CD4-positive, alpha-beta T cell (primary cell): Measurements from ENCODE around the gene ST3GAL5. TPM values are rescaled to one million over a fixed set of nuclear protein-coding genes. Genes with fewer than 3 reads are reported as not detected.

Experiments used
- ATAC-seq: fragments of 200-7000 bp; cut with Tn5 transposase; one replicate; pipeline ENCODE4 v1.10.0; 2022; ENCODE audit warnings: mild to moderate bottlenecking; ENCODE audit not compliant: poor library complexity
- CTCF ChIA-PET: fragments of 350-600 bp; sonication (Branson Sonifier 250); formaldehyde crosslinking; loops from one replicate; lab custom pipeline; 2021; ENCODE audit warnings: antibody characterized with exemption, inconsistent platforms; lab: Charles Lee
- POLR2A ChIA-PET: fragments of 350-600 bp; sonication (Branson Sonifier 250); formaldehyde crosslinking; loops from one replicate; lab custom pipeline; 2021; ENCODE audit warnings: antibody characterized with exemption, inconsistent platforms; lab: Charles Lee
- DNase-seq, 14 experiments: peaks; one replicate each; pipeline ENCODE4 v3.0.0-alpha.2; 2013 to 2020; ENCODE audit warnings: mixed read lengths in 2 of 14
- H3K27ac ChIP-seq, 2 donors: one replicate each; pipeline versions ENCODE4 v1.5.1 to v1.7.0; 2013; ENCODE audit warnings: low read length in 2 of 2, low read depth in 1 of 2, mild to moderate bottlenecking in 1 of 2
- H3K27me3 ChIP-seq, 2 experiments: 1 replicate in 1 of 2; 2 replicates in 1 of 2; pipeline versions ENCODE4 v1.6.1 to v1.7.0; 2013; ENCODE audit warnings: low read length in 2 of 2, control low read depth in 1 of 2, mild to moderate bottlenecking in 1 of 2, moderate library complexity in 1 of 2; ENCODE audit not compliant: insufficient read depth in 2 of 2, control insufficient read depth in 1 of 2
- H3K36me3 ChIP-seq: one replicate; pipeline ENCODE4 v1.6.1; 2013; ENCODE audit warnings: low read length, control low read depth; ENCODE audit not compliant: insufficient read depth
- H3K4me1 ChIP-seq: one replicate; pipeline ENCODE4 v1.6.1; 2013; ENCODE audit warnings: low read length, control low read depth; ENCODE audit not compliant: insufficient read depth
- H3K4me3 ChIP-seq: one replicate; pipeline ENCODE4 v1.5.1; 2013; ENCODE audit warnings: mild to moderate bottlenecking, low read length, moderate library complexity
- H3K9me3 ChIP-seq, 2 experiments: 1 replicate in 1 of 2; 2 replicates in 1 of 2; pipeline versions ENCODE4 v1.6.1 to v1.7.0; 2013; ENCODE audit warnings: low read length in 2 of 2, mild to moderate bottlenecking in 2 of 2, control low read depth in 1 of 2, moderate library complexity in 1 of 2; ENCODE audit not compliant: control insufficient read depth in 1 of 2, insufficient read depth in 1 of 2
- H3K27ac Mint-ChIP-seq: one replicate; pipeline ENCODE4 v1.8.0; 2020; ENCODE audit warnings: mixed read lengths
- H3K27me3 Mint-ChIP-seq: one replicate; pipeline ENCODE4 v1.8.0; 2021; ENCODE audit warnings: mixed read lengths
- H3K36me3 Mint-ChIP-seq: one replicate; pipeline ENCODE4 v1.8.0; 2021; ENCODE audit warnings: low read depth, mixed read lengths
- H3K4me1 Mint-ChIP-seq: one replicate; pipeline ENCODE4 v1.8.0; 2021; ENCODE audit warnings: low read depth, mixed read lengths
- H3K4me3 Mint-ChIP-seq: one replicate; pipeline ENCODE4 v1.8.0; 2020; ENCODE audit warnings: mild to moderate bottlenecking, mixed read lengths
- H3K9me3 Mint-ChIP-seq: one replicate; pipeline ENCODE4 v1.8.0; 2020; ENCODE audit warnings: mixed read lengths
- CTCF ChIP-seq: fragments of 200-600 bp; IDR thresholded peaks from one replicate; pipeline ENCODE4 v1.8.0; 2022; ENCODE audit warnings: antibody characterized with exemption, mild to moderate bottlenecking
- intact Hi-C, 2 experiments: fragments of 100-400 bp; cut with DNase I in 1 of 2; cut with micrococcal nuclease in 1 of 2; formaldehyde crosslinking; loops; one replicate each; pipeline versions ENCODE4 v1.15.1 to v1.9.0; 2023 to 2025; cut with DNase I, micrococcal nuclease
- total RNA-seq, 174 experiments: library from RNA in 2 of 174; stranded (reverse) in 2 of 174; gene quantifications; one replicate each; pipeline ENCODE4 v1.2.3 and lab custom pipeline; 2021 to 2026

ST3GAL5 gene
- total RNA-seq, 2 experiments from 2014 or later = 76.7 to 77.8 TPM

- Histone ChIP-seq H3K4me1 (peaks cover 27% of the 10 kb centered on the region), H3K27ac (peak overlapping the region in 1 of 2 donors; percentile 46), H3K36me3 (peaks cover 5% of the 10 kb centered on the region), H3K9me3 (no peaks in the 10 kb centered on the region), H3K27me3 (no peaks in the 10 kb centered on the region), H3K4me3 (peak overlapping the region; percentile 4)
- ATAC-seq = no peak
- DNase-seq = peak in 3 of 14 experiments; percentile 33 to 42 (median 39)
- ChIA-PET POLR2A (interaction anchor here (0.7 to 1.3 kb wide), 5 partner anchors 8 to 206 kb away, joined by 3 to 5 read pairs (median 5); partner anchors contain the start of gene ST3GAL5), CTCF (interaction anchor here (0.7 to 1.0 kb wide), 2 partner anchors 28 to 34 kb away, joined by 3 to 7 read pairs; partner anchors contain the start of gene ST3GAL5)
- no peaks in the 10 kb centered on the region for H3K27me3 Mint-ChIP-seq
- peak overlapping the region; percentile 83 for H3K27ac Mint-ChIP-seq
- H3K4me3 Mint-ChIP-seq = peak overlapping the region; percentile 42
- peaks cover 2% of the 10 kb centered on the region for H3K9me3 Mint-ChIP-seq
- no peak for TF ChIP-seq CTCF
- peaks cover 69% of the 10 kb centered on the region for H3K4me1 Mint-ChIP-seq
- intact Hi-C loops = loop anchor here in 1 of 2 experiments (2.0 kb wide), 1 partner anchor 13 kb away; no protein-coding TSS in a partner anchor
- H3K36me3 Mint-ChIP-seq = peaks cover 66% of the 10 kb centered on the region
Measured at GRCh38 chr2:85861650-85862049, 27.1 kb downstream of the ST3GAL5 start.

GRCh38 chr2:85861180-85861579 is 27.6 kb downstream of the ST3GAL5 start:
- H3K4me3 Mint-ChIP-seq = peak overlapping the region; percentile 42
- H3K27me3 Mint-ChIP-seq = no peaks in the 10 kb centered on the region
- ChIA-PET CTCF (interaction anchor here (0.7 to 1.0 kb wide), 2 partner anchors 28 to 33 kb away, joined by 3 to 7 read pairs; partner anchors contain the start of gene ST3GAL5), POLR2A (interaction anchor here (0.7 to 0.9 kb wide), 4 partner anchors 26 to 206 kb away, joined by 3 to 5 read pairs (median 5); partner anchors contain the start of gene ST3GAL5)
- Histone ChIP-seq H3K27me3 (no peaks in the 10 kb centered on the region), H3K36me3 (peaks cover 8% of the 10 kb centered on the region), H3K27ac (peak overlapping the region in 1 of 2 donors; percentile 46), H3K4me1 (peaks cover 25% of the 10 kb centered on the region), H3K9me3 (no peaks in the 10 kb centered on the region), H3K4me3 (peak overlapping the region; percentile 4)
- H3K36me3 Mint-ChIP-seq = peaks cover 68% of the 10 kb centered on the region
- H3K4me1 Mint-ChIP-seq = peaks cover 64% of the 10 kb centered on the region
- H3K27ac Mint-ChIP-seq = peak overlapping the region; percentile 83
- no peak for TF ChIP-seq CTCF
- ATAC-seq (peak; percentile 46), DNase-seq (peak in 3 of 14 experiments; percentile 55 to 71 (median 62))
- intact Hi-C loops = no loop called here
- peaks cover 2% of the 10 kb centered on the region for H3K9me3 Mint-ChIP-seq

- intact Hi-C loops = no loop called here
- ATAC-seq (no peak), DNase-seq (no peak)
- ChIA-PET POLR2A (interaction anchor here (0.6 kb wide), 1 partner anchor 687 kb away, joined by 4 read pairs; no protein-coding TSS in a partner anchor), CTCF (interaction anchor here (1.8 kb wide), 1 partner anchor 29 kb away, joined by 6 read pairs; the partner anchor contains the start of gene ST3GAL5)
- TF ChIP-seq CTCF = no peak
- Mint-ChIP-seq H3K4me1 (peaks cover 74% of the 10 kb centered on the region), H3K36me3 (peaks cover 87% of the 10 kb centered on the region), H3K9me3 (peaks cover 6% of the 10 kb centered on the region), H3K4me3 (no peak overlapping the region), H3K27me3 (no peaks in the 10 kb centered on the region), H3K27ac (peak overlapping the region; percentile 83)
- Histone ChIP-seq H3K9me3 (no peaks in the 10 kb centered on the region), H3K27ac (no peak overlapping the region), H3K4me1 (peaks cover 30% of the 10 kb centered on the region), H3K36me3 (peaks cover 9% of the 10 kb centered on the region), H3K27me3 (no peaks in the 10 kb centered on the region), H3K4me3 (no peak overlapping the region)
Measured at GRCh38 chr2:85858841-85859240, 29.9 kb downstream of the ST3GAL5 start.
